Stomach (tissue), 4 donors: ENCODE measurements around the gene EPB41L3.

Experiments used
- CTCF ChIP-seq, 7 experiments: fragments of 450-650 bp in 4 of 7; fragments of 200-600 bp in 3 of 7; sonication (generic) in 3 of 7; IDR thresholded peaks; one replicate each; pipeline ENCODE4 v1.5.1; 2016 to 2019; ENCODE audit warnings: antibody characterized with exemption in 7 of 7, control low read depth in 2 of 7, mild to moderate bottlenecking in 1 of 7
- POLR2A ChIP-seq, 4 donors: fragments of 450-650 bp; IDR thresholded peaks; one replicate each; pipeline ENCODE4 v1.6.1; 2016; ENCODE audit warnings: antibody characterized with exemption in 4 of 4, control low read depth in 2 of 4, mild to moderate bottlenecking in 1 of 4, moderate library complexity in 1 of 4
- POLR2AphosphoS5 ChIP-seq, 3 donors: sonication (generic); formaldehyde crosslinking; IDR thresholded peaks; one replicate each; pipeline ENCODE4 v1.6.1; 2016; ENCODE audit warnings: antibody characterized with exemption in 3 of 3

- no peak for TF ChIP-seq CTCF (IDR thresholded peaks at IDR 0.05)
- no peak for TF ChIP-seq POLR2AphosphoS5 (IDR thresholded peaks at IDR 0.05)
- no peak for TF ChIP-seq POLR2A (IDR thresholded peaks at IDR 0.05)
Measured at GRCh38 chr18:5518179-5518770, 25.5 kb downstream of the EPB41L3 start.
